GM19452 (cell line): Measurements from ENCODE around the gene ASB9.
"Not testable (repeated sequence)": the region's sequence is repeated elsewhere in the genome, so short reads cannot be mapped to it uniquely, and the experiment has no call there.

Experiments used
- ATAC-seq: cut with Tn5 transposase; IDR thresholded peaks from one replicate; pipeline ENCODE4 v1.9.1; 2021; ENCODE audit not compliant: unreplicated experiment

The ASB9 gene

DNA sequence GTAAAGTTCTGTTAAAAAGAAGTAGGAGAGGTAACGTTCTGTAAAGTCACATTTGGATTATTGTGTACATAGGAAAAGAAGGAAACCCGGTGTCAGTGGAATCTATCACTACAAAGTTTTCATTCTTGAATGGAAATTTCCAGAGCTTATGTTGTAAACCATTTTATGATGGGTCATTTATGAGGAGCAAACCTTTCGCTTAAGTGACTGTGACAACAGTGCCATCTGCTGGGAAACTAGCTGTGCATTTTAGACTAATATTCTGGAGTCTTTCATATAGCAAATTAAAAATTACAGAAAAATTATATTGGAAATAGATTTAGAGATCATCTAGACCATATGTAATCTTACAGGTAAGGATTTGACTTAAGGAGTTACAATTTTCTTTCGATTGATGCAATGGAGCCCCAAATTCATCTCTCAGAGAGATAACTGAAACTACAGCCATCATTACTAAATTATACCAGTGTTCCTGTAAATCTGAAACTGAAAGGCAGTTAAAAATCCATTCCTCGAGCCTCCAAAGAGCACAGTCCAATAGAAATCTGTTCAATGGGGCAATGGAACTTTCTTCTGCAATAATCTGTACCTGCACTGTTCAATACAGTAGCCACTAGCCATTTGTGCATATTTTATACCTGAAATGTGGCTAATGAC is 26.9 kb downstream of the ASB9 start:
- ATAC-seq, result no peak

DNA sequence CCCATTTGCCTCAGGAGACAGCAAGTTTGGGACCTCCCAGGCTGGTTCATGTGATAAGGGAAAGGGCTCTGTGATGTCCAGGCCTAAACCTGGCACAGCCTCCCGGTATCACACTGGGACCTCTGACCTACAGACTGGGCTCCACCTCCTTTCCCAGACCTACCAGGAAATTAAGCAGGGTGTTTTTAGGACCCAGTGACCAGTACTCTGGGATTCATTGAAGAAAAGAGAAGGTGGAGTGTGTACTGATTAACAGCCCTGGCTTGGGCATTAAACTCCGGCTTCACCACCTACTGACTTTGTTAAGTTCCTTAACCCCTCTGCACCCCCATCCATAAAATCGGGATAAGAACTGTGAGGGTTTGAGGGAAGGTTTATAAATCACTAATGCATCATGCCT is 28.6 kb downstream of the ASB9 start:
- no peak for ATAC-seq

DNA sequence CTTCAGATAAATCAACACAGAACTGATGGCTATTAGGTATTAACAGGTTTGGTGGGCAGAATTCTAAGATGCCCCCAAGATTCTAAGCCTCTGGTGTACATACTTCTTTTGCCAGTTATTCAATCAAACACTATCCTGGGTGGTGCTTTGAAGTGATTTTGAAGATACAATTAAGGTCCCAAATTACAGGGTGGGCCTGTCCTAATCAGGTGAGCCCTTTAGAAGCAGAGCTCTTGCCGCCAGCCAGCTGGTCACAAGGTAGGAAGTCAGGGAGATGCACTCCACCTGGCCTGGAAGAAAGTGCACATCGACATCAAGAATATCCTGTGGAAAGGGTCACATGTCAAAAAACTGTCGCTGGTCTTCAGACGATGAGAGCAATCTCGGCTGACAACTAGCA is 29.5 kb downstream of the ASB9 start:
- ATAC-seq, result no peak

DNA sequence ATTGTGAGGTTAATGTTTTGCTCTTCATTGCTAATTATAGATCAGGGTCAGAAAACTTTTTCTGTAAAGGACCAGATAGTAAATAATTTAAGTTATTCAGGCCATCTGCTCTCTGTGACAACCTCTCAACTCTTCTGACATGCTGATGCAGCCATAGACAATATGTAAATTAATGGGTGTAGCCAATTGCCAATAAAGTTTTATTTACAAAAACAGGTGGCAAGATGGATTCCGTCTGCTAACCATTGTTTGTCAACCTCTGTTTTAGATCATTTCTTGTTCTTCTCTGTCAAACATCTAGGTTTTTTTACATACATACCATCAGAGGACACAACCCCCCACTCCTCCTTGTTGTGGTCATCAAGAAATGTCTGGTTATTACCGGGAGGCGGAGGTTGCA is 33.7 kb downstream of the ASB9 start:
- ATAC-seq, result no peak

DNA sequence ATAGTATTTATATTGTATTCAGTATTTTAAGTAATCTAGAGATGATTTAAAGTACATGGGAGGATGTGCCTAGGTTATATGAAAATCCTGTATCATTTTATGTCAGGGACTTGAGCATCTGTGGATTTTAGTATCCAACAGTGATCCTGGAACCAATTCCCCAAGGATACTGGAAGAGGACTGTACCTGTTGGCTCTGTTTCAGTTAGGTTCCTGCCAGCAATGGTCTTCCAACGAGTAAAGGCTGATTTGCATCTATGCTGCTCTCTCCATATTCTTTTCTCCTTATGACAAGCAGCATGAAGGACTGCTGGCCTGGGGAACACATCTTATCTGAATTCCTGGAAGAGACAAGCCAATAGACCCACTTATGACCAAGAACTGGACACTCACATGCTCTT is 34.9 kb downstream of the ASB9 start:
- no peak for ATAC-seq

DNA sequence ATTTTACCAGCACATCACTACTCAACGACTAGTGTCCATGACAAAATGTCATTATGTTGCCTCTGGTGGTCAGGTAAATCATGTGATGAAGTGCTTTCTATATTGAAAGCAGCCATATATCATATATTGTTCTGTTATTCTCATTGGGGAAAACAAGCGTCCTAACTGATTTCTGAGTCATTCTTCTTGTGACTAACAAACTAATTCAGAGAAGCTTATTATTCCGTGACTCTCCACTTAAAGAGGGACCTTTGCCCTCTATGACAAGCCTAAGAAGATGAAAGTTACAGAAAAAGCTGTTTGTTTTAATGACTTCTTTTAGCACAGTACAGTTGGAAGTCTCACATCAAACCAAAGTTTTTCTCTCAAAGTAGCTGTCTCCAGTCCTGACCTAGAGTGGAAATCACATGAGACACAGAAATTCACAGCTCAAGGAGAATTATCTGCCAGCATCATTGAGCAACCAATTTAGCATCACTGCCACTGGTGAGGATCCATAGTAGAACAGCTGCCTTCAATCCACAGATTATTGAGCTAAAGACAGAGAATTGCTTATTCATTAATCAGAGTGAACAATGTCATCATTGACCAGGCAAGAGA is 36.4 kb downstream of the ASB9 start:
- ATAC-seq, result no peak

DNA sequence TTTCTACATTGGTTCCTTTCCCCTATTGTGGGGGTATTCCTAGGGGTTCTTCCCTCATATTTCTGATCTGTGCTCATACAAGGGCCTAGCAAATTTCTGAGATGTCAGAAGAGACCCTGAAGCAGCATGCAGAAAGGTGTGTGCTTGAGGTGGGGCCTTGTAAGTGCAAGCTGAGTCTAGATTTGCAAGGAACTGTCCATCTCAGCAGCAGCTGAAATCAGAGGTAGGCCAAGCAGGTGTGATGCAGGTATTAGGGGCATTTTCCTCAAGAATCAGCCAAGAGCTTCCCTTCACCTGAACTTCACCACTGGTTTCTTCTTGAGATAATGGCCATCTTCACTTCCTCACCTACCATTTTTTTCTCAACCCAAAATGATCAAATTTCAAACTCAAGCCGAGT is 45.1 kb downstream of the ASB9 start:
- no peak for ATAC-seq

DNA sequence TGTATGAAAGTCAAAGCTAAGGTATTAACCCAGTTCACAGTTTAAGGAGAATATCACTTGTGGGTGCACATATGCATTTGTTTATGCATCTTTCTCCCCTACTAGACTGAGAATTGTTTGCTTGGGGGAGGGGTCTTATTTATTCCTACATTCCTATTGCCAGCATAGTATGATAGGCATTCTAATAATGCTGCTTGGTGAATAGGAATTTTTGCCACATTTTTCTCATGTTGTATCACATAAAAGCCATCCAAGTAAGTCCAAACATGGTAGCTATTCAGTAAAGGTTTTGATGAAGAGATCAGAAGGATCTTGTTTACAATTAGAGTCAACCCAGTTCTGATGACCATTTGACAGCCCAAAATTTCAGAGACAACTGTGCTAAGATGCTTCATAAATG is 48.6 kb downstream of the ASB9 start:
- ATAC-seq, result no peak

DNA sequence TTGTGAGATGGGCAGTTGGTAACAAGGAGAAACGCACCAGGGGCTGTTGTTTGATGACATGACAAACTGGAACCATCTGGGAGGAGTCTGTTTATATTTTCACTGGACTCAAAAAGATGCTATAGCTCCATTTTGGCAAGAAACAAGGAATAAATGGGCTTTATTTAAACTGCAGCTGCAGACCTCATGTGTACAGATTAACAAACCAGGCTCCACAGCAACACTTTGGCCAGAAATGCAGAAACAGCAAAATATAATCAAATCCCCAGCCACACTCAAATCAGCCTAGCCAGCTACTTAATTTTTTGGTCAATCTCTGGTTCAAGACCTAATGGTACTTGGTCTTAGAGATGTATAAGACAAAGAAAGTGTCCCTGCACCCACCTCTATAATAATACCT is 52.7 kb downstream of the ASB9 start:
- no peak for ATAC-seq

DNA sequence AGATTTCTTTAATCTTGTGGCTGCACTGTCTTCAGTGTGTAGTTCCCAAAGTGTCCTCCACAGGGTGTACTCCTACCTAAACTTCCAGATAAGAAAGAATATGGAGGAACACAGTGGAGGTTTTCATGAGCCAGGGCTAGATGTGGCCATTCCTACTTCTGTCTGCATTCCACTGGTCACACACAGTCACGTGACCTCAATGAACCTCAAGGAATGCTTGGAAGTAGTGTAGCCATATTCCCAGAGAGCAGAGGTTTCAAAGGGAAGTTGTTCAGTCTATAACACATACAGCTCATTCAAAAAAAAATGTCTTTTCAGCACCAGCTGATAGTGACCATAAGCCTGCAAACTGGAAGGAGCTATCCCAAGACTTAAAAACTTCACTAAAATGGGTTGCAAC is 53.6 kb downstream of the ASB9 start:
- no peak for ATAC-seq

DNA sequence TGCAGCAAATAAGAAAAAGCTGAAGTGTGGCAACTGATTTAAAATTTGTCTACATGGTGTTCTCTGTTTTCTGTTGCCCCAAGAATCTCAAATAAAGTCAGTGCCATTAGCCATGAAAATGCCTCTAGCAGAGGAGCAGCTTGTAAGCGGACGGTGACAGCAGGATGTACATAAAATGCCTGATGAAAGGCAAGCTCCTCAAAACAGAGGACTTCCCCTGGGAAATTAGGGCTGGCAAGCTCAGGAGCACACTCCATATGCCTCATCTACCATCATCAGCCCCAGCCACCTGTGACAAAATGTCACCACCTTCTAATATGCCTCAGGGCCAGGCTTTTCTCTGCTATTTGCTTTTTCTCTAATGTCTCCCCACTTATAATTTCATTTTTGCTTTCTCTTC is 54.5 kb downstream of the ASB9 start:
- no peak for ATAC-seq

DNA sequence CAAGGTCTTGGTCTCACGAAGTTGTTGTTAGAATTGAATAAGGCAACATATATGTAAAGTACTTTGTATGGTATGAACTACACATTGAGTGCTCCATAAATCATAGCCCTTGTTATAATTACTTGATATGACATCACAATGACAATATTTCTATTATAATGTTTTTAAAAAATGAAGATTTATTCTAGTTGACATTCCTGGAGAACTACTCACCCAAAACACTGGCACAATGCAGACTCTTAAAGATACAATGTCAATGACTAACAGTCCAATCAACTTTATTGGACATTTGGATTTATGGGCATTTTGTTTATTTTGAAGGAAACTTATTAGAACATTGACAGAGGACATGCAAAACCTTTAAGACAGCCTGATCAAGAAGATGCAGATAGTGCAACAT is 55.3 kb downstream of the ASB9 start:
- ATAC-seq, result no peak

DNA sequence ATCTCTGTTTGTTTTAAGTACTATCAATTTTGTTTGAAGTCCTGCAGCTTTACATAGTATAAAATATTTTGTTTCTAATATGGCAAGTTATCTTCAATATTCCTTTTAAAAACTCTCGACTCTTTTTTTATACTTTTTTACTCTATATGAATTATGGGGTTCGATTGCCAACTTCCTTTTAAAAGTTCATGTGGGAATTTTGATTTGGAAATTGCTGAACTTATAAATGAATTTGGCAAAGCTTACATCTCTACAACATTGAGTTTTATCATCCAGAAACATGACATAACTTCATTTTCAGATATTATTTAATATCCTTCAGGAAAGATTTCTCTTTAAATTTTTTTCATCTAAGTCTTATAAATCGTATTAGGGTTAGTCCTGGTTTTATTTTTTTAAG is 60.8 kb downstream of the ASB9 start:
- ATAC-seq, result no peak

DNA sequence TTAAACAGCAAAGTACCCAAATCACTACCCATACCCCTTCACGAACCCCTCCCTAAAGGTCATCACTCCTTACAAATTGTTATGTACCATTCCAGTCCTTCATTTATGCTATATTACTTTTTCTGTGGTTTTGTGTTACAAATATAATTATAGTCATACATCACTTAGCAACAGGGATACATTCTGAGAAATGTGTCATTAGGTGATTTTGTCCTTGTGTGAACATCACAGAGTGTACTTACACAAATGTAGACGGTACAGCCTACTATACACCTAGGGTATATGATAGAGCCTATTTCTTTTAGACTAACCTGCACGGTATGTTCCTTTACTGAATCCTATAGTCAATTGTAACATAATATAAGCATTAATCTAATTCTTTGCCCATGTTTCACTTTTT is 61.9 kb downstream of the ASB9 start:
- ATAC-seq, result no peak

DNA sequence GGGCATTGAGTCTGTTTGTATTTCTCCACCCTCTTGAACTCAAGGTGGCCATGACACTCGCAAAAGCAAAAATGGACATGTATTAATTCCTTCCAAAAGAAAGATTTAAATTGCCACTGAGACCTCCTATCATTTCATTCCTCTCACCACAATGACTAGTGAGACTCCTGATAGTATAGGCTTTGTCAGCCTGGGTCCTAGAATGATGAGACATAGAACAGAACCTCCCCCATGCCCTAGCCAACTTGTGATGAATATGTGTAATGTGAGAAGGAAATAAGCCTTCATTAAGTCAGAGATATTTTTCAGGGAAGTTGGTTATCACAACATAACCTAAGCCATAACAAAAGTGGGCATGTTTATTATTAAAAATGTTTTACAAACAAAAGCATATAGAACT is 62.5 kb downstream of the ASB9 start:
- no peak for ATAC-seq

DNA sequence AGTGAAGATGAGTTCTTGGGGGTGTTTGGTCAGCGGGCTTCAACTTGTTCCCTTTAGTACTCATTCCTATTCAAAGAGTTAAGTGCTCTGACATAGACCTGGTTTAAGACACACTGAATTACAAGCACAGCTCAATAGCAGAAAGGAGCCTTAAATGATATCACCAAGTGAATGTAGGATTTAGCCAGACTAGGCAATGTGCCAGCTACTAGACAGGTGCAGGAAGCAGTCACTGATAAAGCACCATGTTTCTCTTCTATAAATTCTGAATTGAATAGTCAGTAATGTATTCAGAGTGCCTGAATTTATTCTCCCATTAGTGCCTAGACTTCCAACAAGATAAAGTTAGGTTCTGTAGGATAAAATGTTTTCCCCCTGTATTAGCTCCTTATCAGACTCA is 63.6 kb downstream of the ASB9 start:
- ATAC-seq, result no peak

DNA sequence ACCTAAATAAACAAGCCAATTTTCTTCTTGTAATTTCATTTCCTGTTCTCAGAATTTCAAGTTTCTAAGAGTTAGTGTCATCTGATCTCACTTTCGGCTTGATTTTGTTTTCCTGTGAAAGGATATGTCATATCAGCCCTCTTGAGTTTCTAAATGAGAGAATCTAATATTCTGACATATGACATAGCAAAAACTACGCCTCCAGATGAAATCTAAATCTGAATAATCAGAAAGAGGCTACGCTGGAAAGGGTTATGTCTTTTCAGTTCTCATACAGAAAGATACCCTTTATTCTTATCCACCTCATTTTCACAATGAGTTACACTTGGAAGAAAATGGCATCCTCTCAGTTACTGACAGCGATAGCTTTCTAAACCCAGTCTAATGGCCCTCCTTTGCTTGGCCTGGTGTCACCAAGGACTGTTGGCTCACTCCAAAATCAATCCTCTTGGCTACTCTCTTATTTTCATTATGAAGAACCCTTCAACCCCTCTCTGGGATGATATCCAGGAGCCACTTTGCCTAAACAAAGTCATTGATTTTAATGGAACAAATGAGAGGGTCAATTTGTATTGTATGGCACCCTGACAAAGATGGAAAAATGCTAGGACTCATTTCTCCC is 65.6 kb downstream of the ASB9 start:
- peak; percentile 72 for ATAC-seq

DNA sequence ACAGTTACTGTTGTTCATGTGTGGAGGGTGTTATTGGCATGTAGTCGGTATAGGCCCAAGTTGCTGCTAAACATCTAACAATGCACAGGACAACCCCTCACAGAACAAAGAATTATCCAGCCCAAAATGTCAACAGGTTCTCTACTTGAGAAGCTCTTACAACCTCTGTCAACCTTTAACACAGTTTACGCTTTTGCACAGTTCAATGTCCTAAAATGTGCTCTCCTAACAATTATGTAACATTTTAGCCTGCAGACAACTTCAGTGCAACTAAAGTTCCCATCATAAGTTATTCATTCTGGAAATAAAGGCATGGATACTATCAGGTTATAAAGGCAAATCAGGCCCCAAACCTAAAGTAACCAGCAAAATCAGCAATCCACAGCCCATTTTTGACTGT is 66.2 kb downstream of the ASB9 start:
- ATAC-seq, result no peak

DNA sequence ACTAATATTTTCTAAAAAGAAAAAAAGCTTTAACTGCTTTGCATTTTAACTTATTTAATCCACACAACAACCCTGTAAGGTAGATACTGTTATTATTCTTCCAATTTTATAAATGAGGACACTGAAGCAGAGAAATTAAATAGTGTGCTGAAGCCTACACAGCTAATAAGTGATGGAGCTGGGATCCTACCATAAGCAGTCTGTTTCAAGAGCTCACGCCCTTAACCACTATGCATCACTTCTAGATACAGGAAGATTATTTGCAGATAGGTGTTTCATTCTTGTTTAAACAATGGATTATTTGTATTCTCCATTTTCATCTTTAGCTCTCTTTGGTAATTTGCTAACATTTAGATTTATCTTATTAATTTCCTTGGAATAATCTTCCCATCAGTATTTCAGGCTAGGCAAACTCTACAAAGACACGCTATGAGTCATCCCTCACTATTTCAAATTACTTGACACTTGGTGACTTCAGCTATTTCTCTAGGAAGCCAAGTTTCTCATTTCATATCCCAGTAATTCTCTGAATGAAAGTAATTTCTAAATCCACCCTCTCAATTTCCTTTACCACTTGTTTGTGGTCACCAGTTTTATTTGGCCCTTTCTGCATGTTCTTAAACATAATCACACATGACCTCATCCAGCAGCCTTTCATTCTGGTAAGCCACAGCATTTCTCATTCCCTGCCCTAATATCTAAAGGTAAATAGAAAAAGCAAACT is 67.3 kb downstream of the ASB9 start:
- peak; percentile 42 for ATAC-seq

DNA sequence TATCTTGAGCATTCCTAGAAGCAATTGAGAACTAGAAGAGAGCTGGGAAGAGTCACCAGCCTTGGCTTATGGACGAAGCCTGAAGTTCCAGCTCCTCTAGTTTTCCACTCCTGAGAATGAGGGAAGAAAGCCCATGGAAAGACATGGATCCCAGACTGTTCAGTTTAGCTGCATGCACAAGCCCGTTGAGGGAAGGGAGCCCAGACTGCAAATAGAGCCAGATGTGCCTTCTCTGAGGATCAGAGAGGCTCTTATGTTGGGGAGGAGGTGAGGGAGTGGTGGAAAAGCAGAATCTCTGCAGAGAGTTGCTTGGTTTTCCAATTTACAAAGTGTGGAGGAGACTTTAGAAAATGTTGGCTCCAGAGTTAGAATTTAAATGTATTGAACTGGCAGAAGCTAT is 69.0 kb downstream of the ASB9 start:
- ATAC-seq, result no peak

DNA sequence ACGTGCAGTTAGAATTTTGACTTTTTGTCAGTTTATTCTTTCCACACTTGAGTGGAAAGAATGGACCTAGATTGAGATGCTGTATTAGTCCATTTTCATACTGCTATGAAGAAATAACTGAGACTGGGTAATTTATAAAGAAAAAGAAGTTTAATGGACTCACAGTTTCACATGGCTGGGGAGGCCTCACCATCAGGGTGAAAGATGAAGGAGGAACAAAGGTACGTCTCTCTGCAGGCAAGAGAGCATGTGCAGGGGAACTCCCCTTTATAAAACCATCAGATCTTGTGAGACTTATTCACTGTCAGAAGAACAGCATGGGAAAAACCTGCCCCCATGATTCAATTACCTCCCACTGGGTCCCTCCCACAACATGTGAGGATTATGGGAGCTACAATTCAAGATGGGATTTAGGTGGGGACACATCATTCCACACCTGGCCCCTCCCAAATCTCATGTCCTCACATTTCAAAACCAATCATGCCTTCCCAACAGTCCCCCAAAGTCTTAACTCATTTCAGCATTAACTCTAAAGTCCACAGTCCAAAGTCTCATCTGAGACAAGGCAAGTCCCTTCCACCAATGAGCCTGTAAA is 71.2 kb downstream of the ASB9 start:
- ATAC-seq, result not testable (repeated sequence)

DNA sequence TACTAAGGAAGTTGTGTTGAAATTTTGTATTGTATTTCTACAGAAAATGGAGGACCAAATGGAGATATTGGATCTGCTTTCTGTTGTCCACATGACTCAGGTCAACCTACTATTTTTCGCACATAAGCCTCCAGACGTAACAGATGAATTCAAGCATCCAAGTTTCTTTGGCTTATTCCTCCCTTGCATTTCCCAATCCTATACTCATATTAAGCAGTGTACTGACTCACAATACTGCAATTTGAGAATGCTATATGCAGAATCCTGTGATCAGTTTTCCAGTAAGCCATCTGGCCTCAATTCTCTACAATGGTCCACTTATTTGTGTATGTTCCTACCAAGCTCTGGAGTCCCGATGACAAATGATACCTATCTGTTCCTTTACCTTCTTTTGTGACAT is 75.7 kb downstream of the ASB9 start:
- no peak for ATAC-seq
